GM21619 (cell line): Measurements from ENCODE around the gene NEK7.
"Not testable (repeated sequence)": the region's sequence is repeated elsewhere in the genome, so short reads cannot be mapped to it uniquely, and the experiment has no call there.

Experiments
- ATAC-seq: cut with Tn5 transposase; IDR thresholded peaks from one replicate; pipeline ENCODE4 v1.9.1; 2021; ENCODE audit not compliant: unreplicated experiment

NEK7 gene

DNA sequence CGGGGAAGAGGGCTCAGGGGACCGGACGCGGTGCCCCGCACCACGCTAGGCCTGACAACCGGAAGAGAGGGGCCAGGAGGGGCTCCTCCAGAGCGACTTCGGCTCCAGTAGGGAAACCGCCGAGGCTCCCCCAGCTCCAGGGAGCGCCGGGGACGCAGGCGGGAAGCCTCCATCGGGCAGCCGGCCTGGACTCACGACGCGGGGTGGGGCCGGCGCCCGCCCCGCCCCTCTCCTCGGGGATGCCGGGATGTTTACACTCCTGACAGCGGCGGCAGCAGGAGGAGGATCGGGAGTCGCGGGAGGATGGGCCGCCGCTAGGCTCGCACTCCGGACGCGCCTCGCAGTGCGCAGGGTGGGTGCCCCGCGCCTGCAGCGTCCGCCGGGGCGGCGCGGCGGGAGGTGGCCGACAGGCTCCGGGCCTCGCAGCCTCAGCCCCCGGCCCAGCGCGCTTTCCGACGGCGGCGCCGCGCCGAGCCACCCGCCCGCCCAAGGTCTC is at the start of gene NEK7:
TSS of gene NEK7 (plus strand) at position 254 of the 496 bp plus-strand sequence. CDS start 75,583 bp downstream, outside the sequence.
- ATAC-seq, result peak; percentile 42

DNA sequence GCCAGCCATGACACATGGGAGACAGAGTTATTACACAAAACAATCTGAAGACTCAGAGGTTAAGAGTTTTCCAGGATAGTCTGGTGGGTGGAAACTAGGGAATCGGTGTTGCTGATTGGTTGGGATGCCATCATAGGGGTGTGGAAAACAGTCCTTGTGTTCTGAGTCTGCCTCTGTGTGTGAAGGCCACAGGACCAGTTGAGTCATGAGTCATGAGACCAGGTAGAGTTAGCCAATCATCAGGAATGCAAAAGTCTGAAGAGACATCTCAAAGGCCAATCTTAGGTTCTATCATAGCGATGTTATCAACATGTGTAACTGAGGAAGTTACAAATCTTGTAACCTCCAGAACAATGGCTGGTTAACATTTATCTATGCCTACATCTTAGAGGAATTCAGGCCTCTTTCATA is 49.7 kb upstream of the NEK7 start:
- ATAC-seq, result no peak

DNA sequence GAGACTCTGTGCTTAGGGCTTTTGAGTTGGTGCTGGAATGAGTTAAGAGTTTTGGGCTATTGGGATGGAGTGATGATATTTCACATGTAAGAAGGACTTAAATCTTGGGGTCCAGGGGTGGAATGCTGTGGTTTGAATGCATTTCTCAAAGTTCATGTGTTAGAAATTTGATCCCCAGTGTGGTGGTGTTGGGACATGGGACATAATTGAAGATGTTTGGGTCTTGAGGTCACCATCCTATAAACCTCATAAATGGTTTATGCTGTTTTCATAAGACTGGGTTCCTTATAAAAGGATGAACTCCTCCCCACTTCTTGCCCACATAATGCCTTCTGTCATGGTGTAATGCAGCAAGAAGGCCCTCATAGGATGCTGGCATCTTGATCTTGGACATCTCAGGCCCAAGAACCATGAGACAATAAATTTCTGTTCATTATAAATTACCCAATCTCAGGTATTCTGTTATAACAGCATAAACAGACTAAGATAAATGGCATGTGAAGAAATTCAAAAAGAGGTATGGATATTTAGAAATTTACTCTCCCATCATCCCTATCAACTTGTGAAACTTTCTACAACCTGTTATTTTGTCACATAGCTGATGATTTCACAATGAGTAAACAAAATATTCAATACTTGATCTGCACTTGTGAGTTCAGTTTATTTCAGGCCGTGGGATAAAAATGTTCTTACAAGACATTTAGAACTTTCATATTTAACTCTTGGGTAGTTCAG is 48.0 kb upstream of the NEK7 start:
- no peak for ATAC-seq

DNA sequence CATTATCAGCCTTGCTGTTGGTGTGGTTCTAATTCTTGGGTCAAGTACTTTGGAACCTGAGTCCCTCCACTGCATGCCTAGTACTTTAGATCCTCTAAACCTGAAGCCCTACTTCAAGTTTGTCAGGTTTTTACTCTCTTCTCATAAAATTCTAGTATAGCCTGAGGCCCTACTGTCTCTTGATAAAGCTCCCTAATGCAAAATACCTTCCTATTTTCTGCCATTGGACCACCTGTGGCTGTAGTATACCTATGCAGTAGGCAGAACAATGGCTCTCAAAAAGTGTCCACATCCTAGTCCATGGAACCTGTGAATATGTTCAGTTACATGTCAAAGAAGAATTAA is 47.5 kb upstream of the NEK7 start:
- no peak for ATAC-seq

DNA sequence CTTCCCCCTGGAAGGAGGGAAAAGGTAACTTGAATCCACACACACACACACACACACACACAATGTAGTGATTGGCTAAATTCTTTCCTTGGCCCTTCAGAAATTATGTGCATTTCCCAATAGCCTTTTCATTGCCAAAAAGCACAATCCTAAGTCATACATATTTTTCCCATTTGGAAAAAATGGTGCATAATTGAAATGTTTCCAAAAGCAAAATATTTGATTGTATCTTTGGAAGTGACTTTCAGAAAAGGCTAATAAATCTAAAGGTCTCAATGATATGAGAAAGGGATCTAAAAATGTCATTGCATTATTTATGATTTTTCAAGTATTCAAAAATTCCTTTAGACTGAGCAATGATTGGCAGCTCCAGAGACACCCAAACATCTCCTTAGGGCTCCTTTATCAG is 43.5 kb upstream of the NEK7 start:
- no peak for ATAC-seq

DNA sequence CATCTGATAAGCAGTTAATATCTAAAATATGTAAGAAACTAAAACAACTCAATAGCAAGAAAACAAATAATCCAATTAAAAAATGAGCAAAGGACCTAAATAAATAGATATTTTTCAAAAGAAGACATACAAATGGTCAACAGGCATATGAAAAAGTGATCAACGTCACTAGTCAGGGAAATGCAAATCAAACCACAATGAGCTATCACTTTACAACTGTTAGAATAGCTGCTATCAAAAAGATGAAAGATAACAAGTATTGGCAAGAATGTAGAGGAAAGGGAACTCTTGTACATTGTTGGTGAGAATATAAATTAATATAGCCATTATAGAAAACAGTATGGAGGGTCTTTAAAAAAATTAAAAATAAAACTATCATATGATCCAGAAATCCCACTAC is 40.7 kb upstream of the NEK7 start:
- no peak for ATAC-seq

DNA sequence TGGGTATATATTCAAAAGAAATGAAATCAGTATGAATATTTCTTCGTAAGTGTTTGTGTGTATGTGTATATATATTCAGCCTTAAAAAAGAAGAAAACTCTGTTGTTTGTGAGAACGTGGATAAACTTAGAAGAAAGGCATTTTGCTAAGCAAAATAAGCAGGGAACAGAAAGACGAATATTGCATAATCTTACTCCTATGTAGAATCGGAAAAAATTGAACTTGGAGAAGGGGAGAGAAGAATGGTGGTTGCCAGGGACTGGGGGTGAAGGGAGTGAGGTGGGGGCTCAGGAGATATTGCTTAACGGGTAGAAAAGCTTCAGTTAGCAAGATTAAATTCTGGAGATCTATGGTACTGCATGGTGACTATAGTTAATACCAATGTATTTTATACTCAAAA is 40.3 kb upstream of the NEK7 start:
- ATAC-seq, result no peak

DNA sequence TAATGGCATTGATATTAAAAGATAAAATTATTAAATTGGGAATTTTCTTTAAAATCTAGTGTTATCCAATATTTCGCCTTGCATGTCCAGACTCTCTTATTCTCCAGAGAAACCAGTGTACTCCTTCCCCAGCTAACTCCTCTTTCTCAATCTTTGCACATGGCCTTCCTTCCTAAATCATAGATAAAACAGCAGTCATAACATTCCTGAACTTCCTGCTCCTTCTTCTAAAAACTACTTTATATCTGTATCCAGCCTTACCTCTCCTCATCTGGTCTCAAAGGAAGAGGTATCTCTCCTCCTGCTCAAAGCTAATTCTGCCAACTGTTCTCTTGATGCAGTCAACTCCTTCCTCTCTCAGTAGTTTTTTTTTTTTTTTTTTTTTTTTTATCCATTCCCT is 39.5 kb upstream of the NEK7 start:
- ATAC-seq, result no peak

DNA sequence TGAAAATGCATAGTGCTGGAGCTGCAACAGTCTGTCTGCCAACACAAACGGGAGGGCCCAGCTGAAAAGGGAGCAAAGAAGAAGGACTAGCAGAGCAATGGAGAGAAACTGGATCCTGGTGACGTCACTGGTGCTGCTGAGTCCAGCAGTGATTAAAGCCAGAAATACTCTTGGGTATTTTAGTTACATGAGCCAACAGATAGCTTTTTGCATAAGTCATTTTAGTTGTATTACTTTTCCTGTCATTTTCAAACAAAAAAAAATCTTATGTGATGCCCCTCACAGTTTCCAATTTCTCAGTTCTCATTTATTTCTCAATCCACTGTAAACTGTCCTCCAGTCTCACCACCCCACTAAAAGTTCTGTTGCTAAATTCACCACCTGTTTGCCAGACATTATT is 38.7 kb upstream of the NEK7 start:
- no peak for ATAC-seq

DNA sequence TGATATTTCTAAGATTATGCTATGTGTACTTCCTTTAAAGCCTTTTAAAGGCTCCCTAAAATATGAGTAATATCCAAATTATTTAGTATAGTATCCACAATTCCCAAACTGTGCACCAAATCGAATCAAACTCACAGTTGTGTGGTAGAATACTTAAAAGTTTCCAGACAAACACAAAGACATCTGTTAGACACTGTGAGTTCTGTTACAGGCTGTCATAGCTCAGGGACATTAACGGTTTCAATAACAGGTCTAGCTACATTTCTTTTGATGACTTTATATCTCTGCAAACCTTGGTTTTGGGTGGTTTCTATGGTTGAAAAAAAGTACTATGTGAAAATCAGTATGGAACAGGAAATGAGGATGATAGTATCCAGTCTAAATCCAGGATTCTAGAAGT is 36.9 kb upstream of the NEK7 start:
- no peak for ATAC-seq

DNA sequence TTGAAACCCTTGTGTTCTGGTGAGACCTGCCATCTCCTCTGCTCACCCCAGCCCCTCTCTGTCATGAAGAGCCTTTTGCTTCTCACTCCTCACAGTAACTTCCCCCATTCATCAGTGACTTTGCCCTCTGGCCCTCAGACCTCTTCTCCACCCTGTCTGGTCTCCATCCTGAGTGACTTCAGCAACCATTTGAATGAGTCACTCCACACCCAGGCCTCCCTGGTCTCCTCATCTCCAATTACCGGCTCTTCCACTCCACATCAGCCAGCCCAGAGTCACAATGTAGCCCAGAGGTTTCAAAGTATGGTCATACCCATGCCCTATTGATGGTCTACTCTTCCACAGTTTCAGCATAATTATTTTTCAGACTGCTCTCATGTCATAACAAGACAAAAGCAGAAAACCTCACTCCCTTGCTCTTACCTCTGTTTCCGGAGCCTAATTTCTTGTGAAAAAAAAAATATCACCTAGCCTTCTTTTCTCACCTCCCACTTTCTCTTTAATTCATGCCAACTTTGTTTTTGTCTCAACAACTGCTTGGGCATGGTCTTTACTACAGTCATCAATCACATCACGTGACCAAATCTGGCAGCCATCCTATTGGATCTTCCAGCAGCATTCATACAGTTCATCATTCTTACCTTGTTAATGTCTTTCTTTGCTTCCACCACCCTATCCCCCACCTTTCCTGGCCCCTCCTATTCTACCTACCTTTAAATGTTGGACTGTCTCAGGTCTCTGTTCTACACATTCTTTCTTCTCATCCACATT is 35.6 kb upstream of the NEK7 start:
- no peak for ATAC-seq

DNA sequence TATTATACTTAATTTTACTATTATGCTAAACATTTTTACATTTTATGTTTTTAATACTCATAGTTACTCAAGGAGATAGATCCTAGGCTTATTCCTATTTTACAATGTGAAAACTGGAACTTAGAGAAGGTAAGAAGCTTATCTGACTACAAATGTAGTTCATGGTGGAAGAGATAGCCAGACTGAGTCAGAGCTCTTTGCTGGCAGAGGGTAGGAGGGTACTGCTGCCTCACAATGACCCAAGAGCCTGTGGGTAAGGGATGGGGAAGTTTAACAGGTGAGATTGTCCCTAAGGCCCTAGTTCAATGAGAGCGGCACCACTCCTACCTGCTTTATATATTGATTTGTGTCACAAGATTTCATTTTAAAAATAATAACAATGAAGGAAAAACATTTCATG is 34.1 kb upstream of the NEK7 start:
- ATAC-seq, result no peak

DNA sequence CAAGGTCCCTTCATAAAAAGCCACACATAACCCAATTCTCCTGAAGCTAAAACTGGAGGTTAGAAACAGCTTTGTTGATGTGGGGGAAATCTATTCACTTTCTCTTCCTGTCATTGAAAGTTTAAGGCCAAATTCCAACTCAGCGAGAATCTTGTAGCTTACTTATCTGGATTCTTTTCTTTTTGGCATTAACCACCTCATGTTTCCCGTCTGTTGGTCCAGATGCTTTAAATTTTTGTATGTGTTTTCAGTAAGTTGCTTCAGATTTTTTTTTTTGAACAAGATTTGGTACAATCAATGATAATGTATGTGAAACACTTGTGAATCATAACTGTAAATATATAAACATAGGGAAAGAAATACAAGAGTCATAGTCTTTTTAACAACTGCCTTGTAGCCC is 33.7 kb upstream of the NEK7 start:
- ATAC-seq, result no peak

DNA sequence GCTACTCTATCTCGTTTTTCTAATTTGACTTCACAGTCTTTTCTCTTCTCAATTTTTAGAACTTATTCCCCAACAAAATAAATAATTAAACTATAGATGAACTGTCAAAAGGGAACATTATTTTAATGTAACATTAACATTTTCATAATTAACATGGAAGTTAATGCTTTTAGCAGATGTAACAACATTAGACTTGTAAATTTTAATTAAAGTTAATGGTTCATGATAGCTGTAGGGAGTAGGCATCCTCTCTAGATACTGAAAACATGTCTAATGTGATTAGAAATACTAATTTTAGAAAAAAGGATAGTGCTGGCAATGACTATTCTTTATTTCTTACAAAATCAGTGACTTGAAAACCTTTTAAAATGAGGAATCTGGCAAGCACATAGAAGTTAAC is 32.1 kb upstream of the NEK7 start:
- no peak for ATAC-seq

DNA sequence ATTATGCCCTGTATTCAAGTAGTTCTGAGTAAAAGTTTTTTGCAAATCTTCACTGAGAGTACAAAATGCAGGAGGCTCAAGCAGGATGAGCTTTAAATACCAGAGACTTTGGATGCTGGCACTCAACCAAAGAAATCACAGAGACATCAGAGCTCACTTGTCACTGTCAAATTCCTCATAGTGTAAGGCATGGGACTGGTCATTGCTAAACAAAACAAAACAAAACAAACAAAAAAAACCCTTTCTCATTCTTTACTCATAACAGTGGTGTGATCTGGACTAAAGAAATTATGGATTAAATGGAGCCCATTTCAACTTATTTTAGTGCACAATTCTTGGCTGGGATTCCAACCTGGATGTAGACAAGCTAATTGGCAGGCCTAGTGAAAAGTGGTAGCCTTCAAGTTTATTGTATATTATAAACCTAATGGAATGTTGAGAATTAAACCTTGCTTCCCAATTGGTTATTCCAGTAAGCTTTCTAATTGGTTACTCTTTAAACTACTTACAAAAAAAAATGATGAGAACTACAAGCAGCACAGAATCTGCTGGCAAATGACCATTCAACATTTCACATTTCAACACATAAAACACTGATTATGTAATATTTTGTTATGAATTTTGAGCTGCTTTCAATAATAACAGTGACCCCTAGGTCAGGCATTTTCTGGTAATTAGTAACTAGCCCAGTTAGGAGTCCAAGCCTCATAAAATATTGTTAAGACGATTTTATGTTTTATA is 30.6 kb upstream of the NEK7 start:
- no peak for ATAC-seq

DNA sequence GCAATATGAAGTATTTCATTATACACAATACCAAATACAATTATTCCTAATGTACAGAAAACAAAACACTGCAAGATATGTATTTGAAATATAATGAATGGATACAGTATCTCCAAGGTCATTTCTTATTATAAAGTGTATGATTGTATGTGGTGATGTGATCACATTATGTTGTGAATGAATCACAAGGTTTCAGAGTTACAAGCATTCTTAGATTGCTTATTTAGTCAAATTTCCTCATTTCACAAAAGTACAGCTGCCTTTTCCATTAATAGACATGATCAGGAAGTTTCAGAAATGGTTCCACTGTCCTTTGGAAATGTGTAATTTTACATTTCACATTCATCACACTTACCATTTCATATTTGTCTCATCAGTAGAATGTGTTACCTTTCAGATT is 28.3 kb upstream of the NEK7 start:
- no peak for ATAC-seq

DNA sequence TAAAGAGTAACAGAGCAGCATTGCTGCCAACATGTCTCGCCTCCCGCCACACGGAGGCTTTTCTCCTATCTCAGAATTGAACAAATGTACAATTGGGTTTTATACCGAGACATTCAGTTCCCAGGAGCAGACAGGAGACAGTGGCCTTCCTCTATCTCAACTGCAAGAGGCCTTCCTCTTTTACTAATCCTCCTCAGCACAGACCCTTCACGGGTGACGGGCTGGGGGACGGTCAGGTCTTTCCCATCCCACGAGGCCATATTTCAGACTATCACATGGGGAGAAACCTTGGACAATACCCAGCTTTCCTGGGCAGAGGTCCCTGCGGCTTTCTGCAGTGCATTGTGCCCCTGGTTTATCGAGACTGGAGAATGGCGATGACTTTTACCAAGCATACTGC is 26.7 kb upstream of the NEK7 start:
- ATAC-seq, result not testable (repeated sequence)

DNA sequence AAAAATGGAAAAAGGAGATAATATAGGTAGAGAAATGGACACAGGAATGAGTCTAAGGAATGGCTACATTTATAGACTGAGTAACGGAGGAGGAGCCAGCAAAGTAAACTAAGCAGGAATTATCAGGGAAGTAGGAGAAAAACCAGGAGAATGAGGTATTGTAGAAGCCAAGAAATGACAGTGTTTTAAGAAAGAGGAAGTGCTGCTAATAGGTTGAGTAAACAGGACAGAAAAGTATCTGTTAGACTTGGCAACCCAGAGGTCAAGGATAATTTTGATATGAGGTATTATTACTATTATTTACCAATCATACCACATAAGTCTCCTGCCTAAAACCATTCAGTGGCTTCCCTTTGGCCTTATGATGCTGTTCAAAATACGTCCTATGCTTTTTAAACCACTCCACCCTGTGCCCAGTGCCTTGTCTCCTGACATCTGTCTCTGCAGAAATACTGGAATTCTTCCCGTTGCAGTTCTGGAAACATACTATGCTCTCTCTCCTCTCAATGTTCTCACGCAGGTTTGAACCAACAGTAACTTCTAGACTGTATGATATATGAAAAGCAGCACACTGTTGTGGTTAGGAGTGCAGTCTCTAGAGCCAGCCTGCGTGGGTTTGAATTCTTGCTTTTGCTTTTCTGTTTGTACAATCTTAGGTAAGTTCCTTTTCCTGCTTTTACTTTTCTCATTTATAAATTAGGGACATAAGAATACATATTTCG is 24.6 kb upstream of the NEK7 start:
- ATAC-seq, result peak; percentile 75

DNA sequence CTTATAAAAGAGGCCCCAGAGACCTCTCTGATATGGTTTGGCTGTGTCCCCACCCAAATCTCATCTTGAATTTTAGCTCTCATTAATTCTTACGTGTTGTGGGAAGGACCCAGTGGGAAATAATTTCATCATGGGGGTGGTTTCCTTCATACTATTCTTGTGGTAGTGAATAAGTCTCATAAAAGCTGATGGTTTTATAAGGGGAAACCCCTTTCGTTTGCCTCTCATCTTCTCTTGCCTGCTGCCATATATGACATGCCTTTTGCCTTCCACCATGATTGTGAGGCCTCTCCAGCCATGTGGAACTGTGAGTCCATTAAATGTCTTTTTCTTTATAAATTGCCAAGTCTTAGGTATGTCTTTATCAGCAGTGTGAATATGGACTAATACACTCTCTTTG is 22.5 kb upstream of the NEK7 start:
- no peak for ATAC-seq

DNA sequence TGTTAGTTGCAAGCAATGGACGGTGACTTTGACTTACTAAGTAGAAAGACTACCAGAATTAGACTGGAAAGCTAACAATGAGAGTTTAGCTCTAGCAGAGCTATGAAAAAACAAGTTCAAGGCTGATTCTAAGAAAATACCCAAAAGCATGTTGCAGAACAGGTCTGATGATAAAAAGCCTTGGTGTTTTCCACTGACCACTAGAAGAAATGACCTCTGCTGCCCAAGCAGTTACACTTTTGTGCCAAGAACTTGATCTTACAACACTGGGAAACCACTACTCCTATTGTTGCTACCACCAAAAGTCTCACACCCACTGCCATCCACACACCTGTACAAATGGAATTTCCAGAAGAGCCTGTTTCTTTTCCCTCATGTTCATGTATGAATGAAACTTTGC is 21.4 kb upstream of the NEK7 start:
- no peak for ATAC-seq

DNA sequence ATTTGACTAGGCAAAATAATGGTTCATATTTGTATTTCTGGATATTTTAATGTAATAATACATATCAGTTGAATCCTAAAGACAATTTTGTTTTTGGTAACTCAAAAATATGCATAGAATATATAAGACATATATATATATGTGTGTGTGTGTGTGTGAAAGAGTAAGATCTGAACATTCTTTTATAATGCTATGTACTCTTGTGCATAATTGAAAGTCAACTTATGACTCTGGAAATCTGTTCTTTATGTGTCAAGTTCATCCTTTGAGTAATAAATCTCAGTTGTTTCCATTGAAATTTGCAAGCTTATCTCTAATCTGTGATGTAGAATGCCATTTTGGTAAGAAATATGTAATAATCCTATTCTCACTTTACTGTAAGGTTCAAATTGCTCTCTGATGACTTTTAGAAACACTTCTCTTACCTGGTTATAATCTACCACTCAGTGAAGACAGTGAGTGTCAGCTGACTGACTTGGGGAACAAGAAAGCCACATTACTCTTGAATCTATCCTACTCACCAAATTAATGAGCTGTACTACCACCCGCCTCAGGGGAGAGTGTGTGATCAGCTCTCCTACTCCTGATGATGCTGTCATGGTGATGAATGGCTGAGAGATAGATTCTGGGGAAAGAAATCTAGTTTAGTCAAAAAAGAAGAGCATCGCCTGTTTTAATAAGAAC is 15.0 kb upstream of the NEK7 start:
- ATAC-seq, result no peak
